IMR-90 (cell line): ENCODE measurements around the gene AREL1. TPM values are rescaled to one million over a fixed set of nuclear protein-coding genes. Genes with fewer than 3 reads are reported as not detected.

ENCODE experiments used
- ATAC-seq: fragments of 200-7000 bp; cut with Tn5 transposase; 2 replicates; pipeline ENCODE4 v1.9.1; 2020; ENCODE audit warnings: low read depth, mild to moderate bottlenecking, moderate library complexity
- BruUV-seq: library from RNA; stranded (reverse); fragments of 400-500 nt; replicated peaks from 2 replicates; lab custom pipeline; 2021; lab: Mats Ljungman, UMichigan
- CTCF ChIA-PET: fragments of 300-600 bp; formaldehyde crosslinking; extraction: SDS; loops from one replicate; lab custom pipeline; 2021; ENCODE audit warnings: antibody characterized with exemption; lab: Yijun Ruan, JAX
- POLR2A ChIA-PET: fragments of 300-600 bp; sonication (Branson Sonifier 250); formaldehyde crosslinking; loops from one replicate; lab custom pipeline; 2022; ENCODE audit warnings: antibody characterized with exemption; ENCODE audit not compliant: unreplicated experiment; lab: Charles Lee
- DNase-seq: peaks from one replicate; pipeline ENCODE4 v3.0.0; 2013
- H2AFZ ChIP-seq: replicated peaks from 2 replicates; pipeline ENCODE3; 2013; ENCODE audit warnings: low read length, mild to moderate bottlenecking; ENCODE audit not compliant: poor library complexity
- H2AK5ac ChIP-seq: 2 replicates; pipeline ENCODE4 v1.6.1; 2013; ENCODE audit warnings: low read depth, low read length, inconsistent platforms
- H2AK9ac ChIP-seq: replicated peaks from 2 replicates; pipeline ENCODE3; 2013; ENCODE audit warnings: mild to moderate bottlenecking, low read depth, low read length, moderate library complexity; ENCODE audit not compliant: poor library complexity
- H2BK120ac ChIP-seq: 2 replicates; pipeline ENCODE4 v1.6.1; 2013; ENCODE audit warnings: low read depth, low read length, inconsistent platforms
- H2BK15ac ChIP-seq: 3 replicates; pipeline ENCODE4 v1.6.1; 2013; ENCODE audit warnings: low read depth, low read length, inconsistent platforms
- H2BK20ac ChIP-seq: 2 replicates; pipeline ENCODE4 v1.6.1; 2013; ENCODE audit warnings: low read depth, mild to moderate bottlenecking, inconsistent platforms, low read length, moderate library complexity
- H2BK5ac ChIP-seq: 2 replicates; pipeline ENCODE4 v1.6.1; 2013; ENCODE audit warnings: mild to moderate bottlenecking, low read depth, low read length, inconsistent platforms; ENCODE audit not compliant: poor library complexity, severe bottlenecking
- H3K14ac ChIP-seq: replicated peaks from 2 replicates; pipeline ENCODE4 v1.6.1; 2013; ENCODE audit warnings: low read depth, low read length, inconsistent platforms
- H3K18ac ChIP-seq: 2 replicates; pipeline ENCODE4 v1.6.1; 2013; ENCODE audit warnings: low read depth, low read length, control low read depth
- H3K23ac ChIP-seq: 2 replicates; pipeline ENCODE4 v1.6.1; 2013; ENCODE audit warnings: low read depth, low read length, inconsistent platforms
- H3K27ac ChIP-seq: 2 replicates; pipeline ENCODE4 v1.5.1; 2013; ENCODE audit warnings: mild to moderate bottlenecking, control low read depth, low read length; ENCODE audit not compliant: insufficient read depth
- H3K27me3 ChIP-seq: 2 replicates; pipeline ENCODE4 v1.6.1; 2013; ENCODE audit warnings: low read length; ENCODE audit not compliant: control insufficient read depth, insufficient read depth
- H3K36me3 ChIP-seq: 2 replicates; pipeline ENCODE4 v1.6.1; 2013; ENCODE audit warnings: low read length, mixed read lengths; ENCODE audit not compliant: control insufficient read depth, insufficient read depth
- H3K4ac ChIP-seq: 2 replicates; pipeline ENCODE4 v1.6.1; 2013; ENCODE audit warnings: low read depth, low read length, inconsistent platforms
- H3K4me1 ChIP-seq: 2 replicates; pipeline ENCODE4 v1.6.1; 2013; ENCODE audit warnings: low read length, mixed read lengths; ENCODE audit not compliant: control insufficient read depth, insufficient read depth
- H3K4me2 ChIP-seq: 2 replicates; pipeline ENCODE4 v1.6.1; 2013; ENCODE audit warnings: low read depth, mild to moderate bottlenecking, control low read depth, low read length, moderate library complexity
- H3K4me3 ChIP-seq: 2 replicates; pipeline ENCODE4 v1.5.1; 2013; ENCODE audit warnings: low read depth, mild to moderate bottlenecking, control low read depth, low read length, moderate library complexity; ENCODE audit not compliant: insufficient read depth
- H3K56ac ChIP-seq: 2 replicates; pipeline ENCODE4 v1.6.1; 2013; ENCODE audit warnings: low read length, inconsistent platforms; ENCODE audit not compliant: insufficient read depth; ENCODE audit errors: extremely low read depth
- H3K79me1 ChIP-seq, 2 experiments: 2 replicates each; pipeline ENCODE4 v1.6.1; 2013; ENCODE audit warnings: low read length in 2 of 2, inconsistent platforms in 1 of 2, low read depth in 1 of 2
- H3K9ac ChIP-seq: 2 replicates; pipeline ENCODE4 v1.6.1; 2013; ENCODE audit warnings: low read depth, low read length, control low read depth
- H3K9me1 ChIP-seq: 2 replicates; pipeline ENCODE4 v1.6.1; 2013; ENCODE audit warnings: low read length, inconsistent platforms; ENCODE audit not compliant: insufficient read depth
- H3K9me3 ChIP-seq: 2 replicates; pipeline ENCODE4 v1.6.1; 2013; ENCODE audit warnings: low read length; ENCODE audit not compliant: control insufficient read depth, insufficient read depth
- H4K20me1 ChIP-seq: 2 replicates; pipeline ENCODE4 v1.6.1; 2013; ENCODE audit warnings: low read length, inconsistent platforms; ENCODE audit not compliant: insufficient read depth
- H4K5ac ChIP-seq: 2 replicates; pipeline ENCODE4 v1.6.1; 2013; ENCODE audit warnings: mild to moderate bottlenecking, low read depth, low read length, control low read depth
- H4K8ac ChIP-seq, 2 experiments: 2 replicates each; pipeline ENCODE4 v1.6.1; 2013; ENCODE audit warnings: low read depth in 2 of 2, low read length in 2 of 2, control low read depth in 1 of 2, inconsistent platforms in 1 of 2
- H4K91ac ChIP-seq: 2 replicates; pipeline ENCODE4 v1.6.1; 2013; ENCODE audit warnings: low read depth, low read length, inconsistent platforms; ENCODE audit not compliant: insufficient read depth
- BHLHE40 ChIP-seq: fragments of 150-350 bp; IDR thresholded peaks from 2 replicates; pipeline ENCODE4 v1.6.1; 2016; ENCODE audit warnings: mild to moderate bottlenecking, low read depth, low read length
- MAZ ChIP-seq: IDR thresholded peaks from 2 replicates; pipeline ENCODE4 v1.6.1; 2012; ENCODE audit warnings: low read depth, mild to moderate bottlenecking, low read length, improper control_type of control experiment, moderate library complexity, borderline replicate concordance
- RFX5 ChIP-seq: IDR thresholded peaks from 2 replicates; pipeline ENCODE4 v1.8.0; 2012; ENCODE audit warnings: low read depth, mild to moderate bottlenecking, low read length, moderate library complexity
- WGBS, 2 experiments: methylation state at CpG; one replicate each; pipeline versions ENCODE4 v1.1.5 to v1.1.7; 2013; ENCODE audit warnings: missing lambda C conversion rate in 2 of 2; ENCODE audit not compliant: insufficient read length in 1 of 2; ENCODE audit errors: extremely low coverage in 2 of 2; 5-methylcytosine and 5-hydroxymethylcytosine counted together
- dilution Hi-C: fragments of 300-500 bp; cut with HindIII; formaldehyde crosslinking; loops from one replicate; pipeline ENCODE4 v1.14.3; 2018; ENCODE audit warnings: low sequenced_read_pairs; ENCODE audit not compliant: unreplicated experiment
- in situ Hi-C: fragments of 300-500 bp; cut with MboI; formaldehyde crosslinking; loops from 3 replicates; pipeline ENCODE4 v1.14.3; 2019; ENCODE audit warnings: low sequenced_read_pairs, inconsistent platforms, mixed read lengths
- intact Hi-C: fragments of 100-400 bp; cut with micrococcal nuclease; formaldehyde crosslinking; loops from 2 replicates; pipeline ENCODE4 v1.10.0; 2022
- polyA plus RNA-seq, 3 experiments: library from polyadenylated mRNA; depleted of rRNA; stranded (reverse); fragments of >200 nt; gene quantifications; 2 replicates each; pipeline ENCODE4 v1.2.3, GENCODE V29; 2012; ENCODE audit warnings: low replicate concordance in 1 of 3
- total RNA-seq: library from RNA; depleted of rRNA; stranded (reverse); fragments of >200 nt; gene quantifications from 2 replicates; pipeline ENCODE4 v1.2.3, GENCODE V29; 2012

The AREL1 gene
- total and polyA plus RNA-seq, 2 of the 4 experiments (the other 2 are of a cell fraction), result 30.0 to 39.3 TPM

- ChIA-PET POLR2A (no interaction called here), CTCF (no interaction called here)
- no peak for TF ChIP-seq RFX5
- 0 out of 2 replicates have a peak, but pooled peaks have one; percentile 41 for TF ChIP-seq BHLHE40
- peak; percentile 29; the same call in 1 of the 2 replicates for TF ChIP-seq MAZ
- H2AK5ac ChIP-seq, result peak overlapping the region; percentile 94
- H3K27ac ChIP-seq, result peak overlapping the region; percentile 11; the same call in 1 of the 2 replicates
- no peaks in the 10 kb centered on the region for H3K27me3 ChIP-seq
- peaks cover 24% of the 10 kb centered on the region for H3K4me1 ChIP-seq
- DNase-seq (peak; percentile 69), ATAC-seq (peak; percentile 93)
- in situ Hi-C loops, result no loop called here
- H2AK9ac ChIP-seq, result peak overlapping the region; percentile 82
- H2BK120ac ChIP-seq, result peak overlapping the region; percentile 86
- H3K14ac ChIP-seq, result peak overlapping the region; percentile 53
- no peaks in the 10 kb centered on the region for H4K20me1 ChIP-seq
- H3K4ac ChIP-seq, result peak overlapping the region; percentile 78
- H2BK20ac ChIP-seq, result peak overlapping the region; percentile 76
- peak overlapping the region; percentile 60 for H4K5ac ChIP-seq
- H3K18ac ChIP-seq, result peak overlapping the region; percentile 57
- H3K36me3 ChIP-seq, result no peaks in the 10 kb centered on the region
- H2BK15ac ChIP-seq, result peak overlapping the region; percentile 91; the same call in 2 of the 3 replicates
- peak overlapping the region; percentile 83 for H2AFZ ChIP-seq
- peak overlapping the region; percentile 26; the same call in 1 of the 2 replicates for H3K56ac ChIP-seq
- no TSS peak for BruUV-seq
- intact Hi-C loops, result no loop called here
- no peaks in the 10 kb centered on the region for H3K9me3 ChIP-seq
- WGBS, 2 experiments, result 40% methylated on average over 6 of the region's 15 CpGs; no CpG with 5 or more reads in 1 of the 2 experiments
- H3K9ac ChIP-seq, result no peak overlapping the region; the same call in 1 of the 2 replicates
- peaks cover 13% of the 10 kb centered on the region for H3K9me1 ChIP-seq
- peak overlapping the region; percentile 83 for H4K91ac ChIP-seq
- H4K8ac ChIP-seq, result peak overlapping the region in 1 of 2 experiments; percentile 77; a peak in 2 of 4 replicates
- H3K79me1 ChIP-seq, result no peaks in the 10 kb centered on the region
- dilution Hi-C loops, result no loop called here
- H3K23ac ChIP-seq, result peak overlapping the region; percentile 57
- no peak overlapping the region for H3K4me2 ChIP-seq
- peak overlapping the region; percentile 74 for H2BK5ac ChIP-seq
- no peak overlapping the region for H3K4me3 ChIP-seq
Measured at GRCh38 chr14:74630881-74631690, 81.8 kb downstream of the AREL1 start.
